GM21360 (cell line): ENCODE data around the gene PAPPA.

Source experiments
- ATAC-seq: cut with Tn5 transposase; IDR thresholded peaks from one replicate; pipeline ENCODE4 v1.9.1; 2021; ENCODE audit warnings: mild to moderate bottlenecking, moderate library complexity; ENCODE audit not compliant: unreplicated experiment

The PAPPA gene

GRCh38 chr9:116448431-116448830 lies 294.8 kb downstream of the PAPPA start:
- ATAC-seq, result no peak

GRCh38 chr9:116449949-116450348 lies 296.4 kb downstream of the PAPPA start:
- ATAC-seq, result no peak

GRCh38 chr9:116450378-116451139 lies 297.0 kb downstream of the PAPPA start:
- ATAC-seq, result peak; percentile 97

GRCh38 chr9:116451500-116452115 lies 298.0 kb downstream of the PAPPA start:
- no peak for ATAC-seq
